Vagina (tissue), 2 donors: ENCODE results near the gene CD74. TPM values are rescaled to one million over a fixed set of nuclear protein-coding genes. Genes with fewer than 3 reads are reported as not detected.

ENCODE experiments used
- DNase-seq, 2 donors: peaks; one replicate each; pipeline ENCODE4 v3.0.0-alpha.2; 2017; ENCODE audit errors: extremely low spot score in 2 of 2
- H3K27ac ChIP-seq: fragments of 200-600 bp; sonication (generic); one replicate; pipeline ENCODE4 v1.5.1; 2019
- H3K27me3 ChIP-seq: fragments of 200-600 bp; sonication (generic); one replicate; pipeline ENCODE4 v1.5.1; 2019
- H3K36me3 ChIP-seq, 2 donors: fragments of 200-600 bp; sonication (generic); one replicate each; pipeline ENCODE4 v1.5.1; 2017 to 2019
- H3K4me1 ChIP-seq: fragments of 200-600 bp; sonication (generic); one replicate; pipeline ENCODE4 v1.5.1; 2019
- H3K4me3 ChIP-seq, 2 donors: fragments of 200-600 bp; sonication (generic); 1 replicate in 1 of 2; 2 replicates in 1 of 2; pipeline ENCODE4 v1.5.1; 2016 to 2019
- H3K9me3 ChIP-seq: fragments of 200-600 bp; sonication (generic); one replicate; pipeline ENCODE4 v1.5.1; 2019
- POLR2A ChIP-seq, 2 donors: fragments of 450-650 bp; IDR thresholded peaks; one replicate each; pipeline ENCODE4 v1.6.1; 2017; ENCODE audit warnings: antibody characterized with exemption in 2 of 2, mild to moderate bottlenecking in 2 of 2, moderate library complexity in 2 of 2
- POLR2AphosphoS5 ChIP-seq, 2 donors: sonication (generic); formaldehyde crosslinking; IDR thresholded peaks; one replicate each; pipeline ENCODE4 v1.9.0; 2017; ENCODE audit warnings: antibody characterized with exemption in 2 of 2, mild to moderate bottlenecking in 2 of 2, low read depth in 1 of 2; ENCODE audit not compliant: insufficient read depth in 1 of 2
- intact Hi-C: fragments of 100-400 bp; cut with DNase I; formaldehyde crosslinking; loops from one replicate; pipeline ENCODE4 v1.15.1; 2023
- total RNA-seq: library from RNA; depleted of rRNA; stranded (reverse); fragments of >200 nt; gene quantifications from one replicate; pipeline ENCODE4 v1.2.3, GENCODE V29; 2016
- TF ChIP-seq, protein P1 (sequence below), 3 experiments: fragments of 450-650 bp in 2 of 3; fragments of 200-600 bp in 1 of 3; sonication (generic) in 1 of 3; IDR thresholded peaks; one replicate each; pipeline ENCODE4 v1.5.1; 2017 to 2019; ENCODE audit warnings: antibody characterized with exemption in 3 of 3, mild to moderate bottlenecking in 2 of 3, moderate library complexity in 2 of 3

CD74 gene
- total RNA-seq, 1 donor from 2014 or later = 530 TPM

DNA sequence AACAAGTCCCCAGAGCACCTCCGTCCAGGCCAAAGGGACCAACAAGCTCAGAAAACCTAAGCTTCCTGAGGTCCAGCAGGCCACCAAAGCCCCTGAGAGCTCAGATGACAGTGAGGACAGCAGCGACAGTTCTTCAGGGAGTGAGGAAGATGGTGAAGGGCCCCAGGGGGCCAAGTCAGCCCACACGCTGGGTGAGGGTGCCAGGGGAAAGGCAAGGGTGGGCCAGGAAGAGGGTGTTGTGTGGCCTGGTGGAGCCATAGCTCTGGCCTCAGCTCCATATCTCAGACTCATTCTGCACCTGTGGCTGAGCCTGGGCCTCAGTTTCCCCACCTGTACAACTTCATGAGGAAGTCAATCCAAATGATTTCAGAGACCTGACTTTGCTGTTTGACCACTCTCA is 20.7 kb downstream of the CD74 start:
- no peak overlapping the region for H3K27ac ChIP-seq
- no peak for DNase-seq
- TF ChIP-seq POLR2AphosphoS5 (IDR thresholded peaks at IDR 0.05; ENCODE audit: insufficient read depth in 1 of 2, low read depth in 1 of 2) = no peak
- TF ChIP-seq POLR2A (IDR thresholded peaks at IDR 0.05) = no peak
- TF ChIP-seq, protein P1, sequence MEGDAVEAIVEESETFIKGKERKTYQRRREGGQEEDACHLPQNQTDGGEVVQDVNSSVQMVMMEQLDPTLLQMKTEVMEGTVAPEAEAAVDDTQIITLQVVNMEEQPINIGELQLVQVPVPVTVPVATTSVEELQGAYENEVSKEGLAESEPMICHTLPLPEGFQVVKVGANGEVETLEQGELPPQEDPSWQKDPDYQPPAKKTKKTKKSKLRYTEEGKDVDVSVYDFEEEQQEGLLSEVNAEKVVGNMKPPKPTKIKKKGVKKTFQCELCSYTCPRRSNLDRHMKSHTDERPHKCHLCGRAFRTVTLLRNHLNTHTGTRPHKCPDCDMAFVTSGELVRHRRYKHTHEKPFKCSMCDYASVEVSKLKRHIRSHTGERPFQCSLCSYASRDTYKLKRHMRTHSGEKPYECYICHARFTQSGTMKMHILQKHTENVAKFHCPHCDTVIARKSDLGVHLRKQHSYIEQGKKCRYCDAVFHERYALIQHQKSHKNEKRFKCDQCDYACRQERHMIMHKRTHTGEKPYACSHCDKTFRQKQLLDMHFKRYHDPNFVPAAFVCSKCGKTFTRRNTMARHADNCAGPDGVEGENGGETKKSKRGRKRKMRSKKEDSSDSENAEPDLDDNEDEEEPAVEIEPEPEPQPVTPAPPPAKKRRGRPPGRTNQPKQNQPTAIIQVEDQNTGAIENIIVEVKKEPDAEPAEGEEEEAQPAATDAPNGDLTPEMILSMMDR (IDR thresholded peaks at IDR 0.05) = no peak
- intact Hi-C loops = no loop called here
- peaks cover 0 to 84% of the 10 kb centered on the region in 2 donors for H3K36me3 ChIP-seq
- no peaks in the 10 kb centered on the region for H3K4me1 ChIP-seq
- H3K4me3 ChIP-seq = no peak overlapping the region
- H3K27me3 ChIP-seq = no peaks in the 10 kb centered on the region
- no peaks in the 10 kb centered on the region for H3K9me3 ChIP-seq

DNA sequence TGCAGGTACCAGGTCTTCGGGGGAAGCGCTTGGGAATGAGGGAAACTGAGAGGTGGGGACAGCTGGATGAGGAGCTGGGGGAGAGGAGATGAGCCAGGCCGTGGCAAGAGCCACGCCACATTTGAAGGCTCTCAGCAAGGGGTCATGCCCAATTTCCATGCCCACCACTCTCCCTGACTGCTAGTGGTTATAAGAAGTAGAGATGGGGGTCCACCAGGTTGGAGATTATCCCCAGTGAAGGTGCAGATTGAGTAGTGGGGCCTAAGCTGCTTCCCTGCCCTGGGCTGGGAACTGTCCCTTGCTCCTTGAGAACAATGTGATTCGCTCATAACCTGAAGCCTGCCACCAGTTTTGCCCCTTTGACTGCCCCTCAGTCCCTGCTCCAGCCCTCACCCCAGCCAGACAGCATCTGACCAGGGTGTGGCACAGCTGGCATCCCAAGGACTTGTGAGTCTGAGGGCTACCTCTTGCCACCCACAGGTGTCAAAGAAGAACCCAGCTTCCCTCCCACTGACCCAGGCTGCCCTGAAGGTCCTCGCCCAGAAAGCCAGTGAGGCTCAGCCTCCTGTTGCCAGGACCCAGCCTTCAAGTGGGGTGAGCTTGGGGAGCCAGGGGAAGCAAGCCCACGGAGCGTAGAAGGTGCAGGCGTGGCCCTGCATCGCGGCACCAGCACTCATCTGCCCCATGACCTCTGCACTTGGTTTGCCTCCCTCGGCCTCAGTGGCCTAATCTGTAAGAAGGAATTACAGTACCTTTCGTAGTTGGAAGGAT is 21.5 kb downstream of the CD74 start:
- Histone ChIP-seq H3K4me3 (no peak overlapping the region), H3K4me1 (no peaks in the 10 kb centered on the region), H3K36me3 (peaks cover 0 to 89% of the 10 kb centered on the region in 2 donors), H3K9me3 (no peaks in the 10 kb centered on the region), H3K27ac (no peak overlapping the region), H3K27me3 (no peaks in the 10 kb centered on the region)
- DNase-seq = no peak
- intact Hi-C loops = no loop called here
- TF ChIP-seq, protein P1 (IDR thresholded peaks at IDR 0.05) = no peak
- TF ChIP-seq POLR2A (IDR thresholded peaks at IDR 0.05) (no peak), POLR2AphosphoS5 (IDR thresholded peaks at IDR 0.05; ENCODE audit: insufficient read depth in 1 of 2, low read depth in 1 of 2) (no peak)

GRCh38 chr5:150389531-150390266 is 23.0 kb downstream of the CD74 start:
- DNase-seq = no peak
- TF ChIP-seq, protein P1 (IDR thresholded peaks at IDR 0.05) = no peak
- no peak for TF ChIP-seq POLR2AphosphoS5 (IDR thresholded peaks at IDR 0.05; ENCODE audit: insufficient read depth in 1 of 2, low read depth in 1 of 2)
- no peak for TF ChIP-seq POLR2A (IDR thresholded peaks at IDR 0.05)
- Histone ChIP-seq H3K27me3 (no peaks in the 10 kb centered on the region), H3K4me1 (no peaks in the 10 kb centered on the region), H3K36me3 (peaks cover 0 to 88% of the 10 kb centered on the region in 2 donors), H3K4me3 (no peak overlapping the region), H3K9me3 (no peaks in the 10 kb centered on the region), H3K27ac (no peak overlapping the region)
- intact Hi-C loops = no loop called here

DNA sequence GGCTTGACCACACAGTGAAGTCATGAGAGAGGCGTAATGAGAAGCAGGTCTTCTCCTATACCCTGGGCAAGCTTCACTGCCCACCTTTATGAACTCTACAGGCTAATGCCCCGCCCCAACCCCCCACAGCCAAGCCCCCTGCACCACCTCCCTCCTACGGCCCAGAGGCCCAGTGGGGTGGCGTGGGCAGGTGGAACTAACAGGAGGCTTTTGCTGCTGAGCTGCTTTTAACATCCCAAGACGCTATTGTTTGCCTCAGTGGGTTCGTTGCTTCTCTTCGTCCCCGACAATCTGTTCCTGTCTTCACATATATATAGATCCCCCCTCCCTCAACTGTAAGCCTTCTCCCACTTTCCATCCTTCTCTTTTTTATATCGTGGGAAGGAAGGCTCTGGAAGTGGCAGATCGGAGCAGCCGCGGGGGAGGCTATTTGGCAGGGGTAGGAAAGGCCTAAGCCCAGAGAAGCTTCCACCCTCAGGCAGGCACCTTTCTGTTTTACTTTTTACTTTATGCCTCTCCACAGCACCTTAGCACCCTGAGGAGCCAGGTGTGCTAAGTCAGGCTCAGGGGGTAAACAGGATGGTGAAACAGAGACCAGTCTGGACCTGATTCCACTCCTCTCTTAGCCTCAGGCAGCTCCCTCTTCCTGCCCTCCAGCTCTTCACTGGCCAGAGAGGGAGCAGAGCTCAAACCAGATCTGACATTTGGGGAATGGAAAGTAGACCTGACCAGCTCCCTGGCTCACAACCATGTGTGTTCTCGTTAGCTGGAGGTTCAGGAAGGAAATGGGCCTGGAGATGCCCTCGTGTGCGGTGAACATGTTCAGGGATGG is 26.5 kb downstream of the CD74 start:
- H3K27ac ChIP-seq = no peak overlapping the region
- no peaks in the 10 kb centered on the region for H3K27me3 ChIP-seq
- peaks cover 0 to 89% of the 10 kb centered on the region in 2 donors for H3K36me3 ChIP-seq
- no peak overlapping the region for H3K4me3 ChIP-seq
- intact Hi-C loops = no loop called here
- TF ChIP-seq, protein P1 (IDR thresholded peaks at IDR 0.05) = no peak
- no peak for TF ChIP-seq POLR2AphosphoS5 (IDR thresholded peaks at IDR 0.05; ENCODE audit: insufficient read depth in 1 of 2, low read depth in 1 of 2)
- no peak for TF ChIP-seq POLR2A (IDR thresholded peaks at IDR 0.05)
- no peaks in the 10 kb centered on the region for H3K9me3 ChIP-seq
- H3K4me1 ChIP-seq = no peaks in the 10 kb centered on the region
- DNase-seq = no peak
